GM20000 (cell line): Measurements from ENCODE around the gene CASK.

Experiments used
- DNase-seq: peaks from one replicate; pipeline ENCODE4 v3.0.0; 2012; ENCODE audit warnings: low spot score
- CTCF ChIP-seq: IDR thresholded peaks from 2 replicates; pipeline ENCODE4 v1.5.1; 2012; ENCODE audit warnings: mild to moderate bottlenecking, control low read depth; ENCODE audit errors: extremely low read depth, missing control alignments

Gene CASK

GRCh38 chrX:41912923-41913322, 10.4 kb downstream of the CASK start:
- DNase-seq = no peak
- TF ChIP-seq CTCF = no peak

- TF ChIP-seq CTCF = no peak
- no peak for DNase-seq
Measured at GRCh38 chrX:41909068-41909467, 14.3 kb downstream of the CASK start.

DNA sequence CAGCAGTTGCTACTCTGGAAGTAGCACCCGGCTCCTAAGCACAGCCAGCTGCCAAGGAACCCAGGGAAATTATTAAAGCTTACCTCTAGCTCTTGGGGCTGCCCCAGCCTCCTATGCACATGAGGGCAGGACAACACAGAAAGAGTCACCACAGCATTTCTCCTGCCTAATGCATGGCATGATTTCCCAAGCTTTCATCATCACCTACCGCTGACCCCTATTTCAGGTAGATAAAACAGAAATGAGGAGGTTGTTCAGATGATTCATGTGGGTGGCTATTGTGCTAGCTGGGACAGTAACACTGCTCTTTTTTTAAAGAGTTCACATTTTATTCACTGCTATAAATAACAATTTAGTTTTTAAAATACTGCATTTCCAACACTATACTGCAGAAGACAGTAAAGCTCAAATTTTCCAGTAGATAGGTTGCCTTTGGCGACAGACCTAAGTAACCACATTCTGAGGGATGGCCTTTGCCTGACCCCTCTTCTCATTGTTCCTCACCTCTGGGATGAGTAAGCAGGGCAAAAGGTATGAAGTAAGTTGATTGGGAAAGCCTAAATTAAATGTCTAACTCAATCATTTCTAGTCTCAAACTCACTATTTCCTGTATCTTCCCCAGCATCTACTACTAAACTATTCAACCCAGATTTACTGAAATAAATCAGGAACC, 16.7 kb downstream of the CASK start:
- TF ChIP-seq CTCF = no peak
- no peak for DNase-seq

DNA sequence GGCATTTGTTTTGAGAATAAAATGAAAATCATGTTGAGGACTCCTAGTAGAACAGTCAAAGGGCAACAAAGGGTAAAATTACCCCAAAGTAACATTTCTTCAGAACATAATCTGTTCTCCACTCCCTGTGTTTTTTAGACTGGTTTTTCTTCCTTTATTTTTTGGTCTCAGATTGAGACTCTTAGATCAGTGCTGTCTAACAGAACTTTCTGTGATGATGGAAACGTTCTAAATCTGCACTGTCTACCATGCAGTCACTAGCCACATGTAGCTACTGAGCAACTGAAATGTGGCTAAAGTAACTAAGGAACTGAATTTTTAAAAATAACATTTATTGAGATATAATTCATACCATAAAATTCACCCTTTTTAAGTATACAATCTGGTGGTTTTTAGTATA, 19.8 kb downstream of the CASK start:
- no peak for TF ChIP-seq CTCF
- no peak for DNase-seq

- DNase-seq = no peak
- TF ChIP-seq CTCF = no peak
Measured at GRCh38 chrX:41900321-41900720, 23.0 kb downstream of the CASK start.

GRCh38 chrX:41895826-41896225, 27.5 kb downstream of the CASK start:
- no peak for TF ChIP-seq CTCF
- no peak for DNase-seq

DNA sequence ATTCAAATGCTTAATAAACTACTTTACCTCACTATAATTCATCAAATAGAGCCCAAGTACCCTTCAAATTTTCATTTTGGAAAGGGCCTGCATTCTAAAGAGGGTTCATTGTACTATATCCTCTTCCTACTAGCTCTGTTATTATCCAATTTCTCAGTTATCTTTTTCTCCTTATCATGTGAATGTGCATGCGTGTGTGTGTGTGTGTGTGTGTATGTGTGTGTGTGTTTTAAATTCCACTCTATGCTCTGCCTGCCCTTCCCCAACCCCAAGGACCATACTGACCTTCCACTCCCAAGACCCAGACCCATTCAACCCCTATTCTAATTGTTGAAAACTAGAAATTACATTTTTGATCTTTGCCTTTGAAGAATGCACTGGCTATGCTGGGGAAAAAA, 33.3 kb downstream of the CASK start:
- no peak for TF ChIP-seq CTCF
- DNase-seq = no peak
